CD4-positive, alpha-beta T cell treated with Interleukin-6 for 4 hours (primary cell): ENCODE data around the gene PLCB4.

Experiments used
- DNase-seq: peaks from one replicate; pipeline ENCODE4 v3.0.0-alpha.2; 2020; ENCODE audit warnings: mixed read lengths

Gene PLCB4

GRCh38 chr20:9180481-9181257, 111.8 kb downstream of the PLCB4 start:
- no peak for DNase-seq

- no peak for DNase-seq
Observed at GRCh38 chr20:9185511-9185910, 116.6 kb downstream of the PLCB4 start.

GRCh38 chr20:9186396-9186795, 117.5 kb downstream of the PLCB4 start:
- no peak for DNase-seq

GRCh38 chr20:9195031-9195430, 126.1 kb downstream of the PLCB4 start:
- DNase-seq: no peak

GRCh38 chr20:9196110-9196509, 127.2 kb downstream of the PLCB4 start:
- DNase-seq: no peak

- DNase-seq: no peak
Observed at GRCh38 chr20:9198460-9198859, 129.6 kb downstream of the PLCB4 start.

GRCh38 chr20:9200196-9200595, 131.3 kb downstream of the PLCB4 start:
- DNase-seq: no peak

- no peak for DNase-seq
Observed at GRCh38 chr20:9200620-9201019, 131.7 kb downstream of the PLCB4 start.

GRCh38 chr20:9202420-9203080, 133.7 kb downstream of the PLCB4 start:
- no peak for DNase-seq

GRCh38 chr20:9203081-9203447, 134.2 kb downstream of the PLCB4 start:
- DNase-seq: no peak

GRCh38 chr20:9204979-9205378, 136.1 kb downstream of the PLCB4 start:
- DNase-seq: no peak

GRCh38 chr20:9206486-9206885, 137.6 kb downstream of the PLCB4 start:
- no peak for DNase-seq

GRCh38 chr20:9207253-9207652, 138.4 kb downstream of the PLCB4 start:
- no peak for DNase-seq

GRCh38 chr20:9210356-9210755, 141.5 kb downstream of the PLCB4 start:
- no peak for DNase-seq

- DNase-seq: no peak
Observed at GRCh38 chr20:9211016-9211760, 142.3 kb downstream of the PLCB4 start.

- DNase-seq: no peak
Observed at GRCh38 chr20:9212735-9213134, 143.8 kb downstream of the PLCB4 start.

GRCh38 chr20:9214685-9215084, 145.8 kb downstream of the PLCB4 start:
- no peak for DNase-seq

GRCh38 chr20:9215539-9215938, 146.7 kb downstream of the PLCB4 start:
- no peak for DNase-seq

GRCh38 chr20:9218531-9218961, 149.7 kb downstream of the PLCB4 start:
- no peak for DNase-seq

- no peak for DNase-seq
Observed at GRCh38 chr20:9220874-9221547, 152.1 kb downstream of the PLCB4 start.

GRCh38 chr20:9223296-9223695, 154.4 kb downstream of the PLCB4 start:
- DNase-seq: no peak

- no peak for DNase-seq
Observed at GRCh38 chr20:9225879-9226278, 157.0 kb downstream of the PLCB4 start.

- DNase-seq: no peak
Observed at GRCh38 chr20:9227896-9228615, 159.2 kb downstream of the PLCB4 start.
